RPMI8226 (cell line): ENCODE results near the gene CRTAC1.
A peak's percentile ranks its signal among the peaks of the same experiment; 100 is the strongest.
"Not testable (repeated sequence)": the region's sequence is repeated elsewhere in the genome, so short reads cannot be mapped to it uniquely, and the experiment has no call there.

Source experiments
- DNase-seq: peaks from one replicate; pipeline ENCODE4 v3.0.0-alpha.2; 2015

CRTAC1 gene

GRCh38 chr10:97866524-97867219 lies 163.7 kb downstream of the CRTAC1 start:
- no peak for DNase-seq

DNA sequence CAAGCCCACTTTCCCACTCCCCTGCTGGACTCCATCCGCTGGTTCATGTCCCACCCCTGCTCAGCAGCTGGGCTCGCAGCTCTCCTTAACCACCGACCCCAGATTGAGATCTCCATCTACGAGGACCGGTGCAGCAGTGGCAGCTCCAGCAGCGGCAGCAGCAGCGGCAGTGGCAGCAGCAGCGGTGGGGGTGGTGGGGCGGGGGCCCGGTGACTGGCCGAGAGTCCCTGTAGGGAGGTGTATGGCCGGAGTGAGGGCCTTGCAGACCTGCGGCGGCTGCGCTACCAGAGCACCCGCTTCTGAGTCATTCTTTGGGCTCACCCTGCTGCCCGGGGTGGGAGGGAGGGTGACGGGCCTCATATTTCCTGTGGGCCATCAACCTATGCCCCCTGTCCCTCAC lies 164.9 kb downstream of the CRTAC1 start:
- no peak for DNase-seq

DNA sequence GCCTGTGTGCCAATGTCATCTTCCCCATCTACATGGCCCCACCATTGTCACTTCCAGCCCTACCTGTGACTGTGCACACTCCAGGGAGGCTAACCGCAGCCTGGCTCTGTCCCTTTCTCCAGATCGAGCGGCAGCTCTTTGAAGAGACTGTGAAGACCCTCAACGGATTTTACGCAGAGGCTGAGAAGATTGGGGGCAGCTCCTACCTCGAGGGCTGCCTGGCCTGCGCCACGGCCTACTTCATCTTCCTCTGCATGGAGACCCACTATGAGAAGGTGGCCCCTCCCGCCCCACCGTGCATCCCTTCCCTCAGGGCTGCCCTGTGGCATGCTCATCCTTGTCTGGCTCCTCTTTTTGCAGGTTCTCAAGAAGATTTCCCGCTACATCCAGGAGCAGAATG lies 166.6 kb downstream of the CRTAC1 start:
- no peak for DNase-seq

- DNase-seq = no peak
These were observed 168.5 kb downstream of the CRTAC1 start for GRCh38 chr10:97861924-97862323.

GRCh38 chr10:97861097-97861750 lies 169.2 kb downstream of the CRTAC1 start:
- no peak for DNase-seq

- no peak for DNase-seq
These were observed 172.4 kb downstream of the CRTAC1 start for GRCh38 chr10:97858001-97858439.

DNA sequence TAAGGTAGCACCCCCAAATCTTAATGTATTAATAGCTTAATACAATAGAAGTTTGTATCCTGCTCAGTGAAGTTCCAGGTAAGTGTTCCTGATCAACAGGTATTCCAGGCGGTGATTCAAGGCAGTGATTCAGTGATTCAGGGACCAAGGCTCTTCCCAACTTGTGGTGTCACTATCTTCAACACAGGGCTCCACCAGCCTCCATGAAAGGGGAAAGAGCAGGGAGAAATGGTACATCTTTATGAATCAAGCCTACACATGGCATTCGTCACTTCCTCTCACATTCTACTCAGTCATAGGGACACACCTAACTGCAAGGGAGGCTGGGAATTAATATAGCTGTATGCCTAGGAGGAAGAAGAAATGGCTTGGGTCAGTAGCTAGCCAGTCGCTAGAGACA lies 175.7 kb downstream of the CRTAC1 start:
- DNase-seq = no peak

GRCh38 chr10:97852840-97853405 lies 177.5 kb downstream of the CRTAC1 start:
- no peak for DNase-seq

DNA sequence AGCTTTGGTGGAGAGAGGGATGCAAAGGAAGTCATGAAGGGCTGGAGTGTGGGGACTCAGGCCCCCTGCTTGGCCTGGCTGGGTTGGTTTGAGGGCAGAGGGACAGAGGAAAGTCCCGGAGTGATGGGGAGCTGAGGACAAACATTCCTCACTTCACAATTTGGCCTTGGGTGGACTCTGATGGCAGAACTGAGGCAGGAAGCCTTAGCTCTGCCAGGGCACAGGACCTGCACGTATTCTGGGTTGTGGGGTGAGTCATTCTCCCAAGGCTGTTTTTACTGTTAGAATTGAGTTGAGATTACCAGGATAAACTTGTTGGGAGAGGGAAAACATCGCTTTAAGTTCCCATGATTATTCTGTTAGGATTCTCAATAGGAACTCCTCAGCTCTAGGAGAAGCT lies 178.1 kb downstream of the CRTAC1 start:
- DNase-seq = no peak

DNA sequence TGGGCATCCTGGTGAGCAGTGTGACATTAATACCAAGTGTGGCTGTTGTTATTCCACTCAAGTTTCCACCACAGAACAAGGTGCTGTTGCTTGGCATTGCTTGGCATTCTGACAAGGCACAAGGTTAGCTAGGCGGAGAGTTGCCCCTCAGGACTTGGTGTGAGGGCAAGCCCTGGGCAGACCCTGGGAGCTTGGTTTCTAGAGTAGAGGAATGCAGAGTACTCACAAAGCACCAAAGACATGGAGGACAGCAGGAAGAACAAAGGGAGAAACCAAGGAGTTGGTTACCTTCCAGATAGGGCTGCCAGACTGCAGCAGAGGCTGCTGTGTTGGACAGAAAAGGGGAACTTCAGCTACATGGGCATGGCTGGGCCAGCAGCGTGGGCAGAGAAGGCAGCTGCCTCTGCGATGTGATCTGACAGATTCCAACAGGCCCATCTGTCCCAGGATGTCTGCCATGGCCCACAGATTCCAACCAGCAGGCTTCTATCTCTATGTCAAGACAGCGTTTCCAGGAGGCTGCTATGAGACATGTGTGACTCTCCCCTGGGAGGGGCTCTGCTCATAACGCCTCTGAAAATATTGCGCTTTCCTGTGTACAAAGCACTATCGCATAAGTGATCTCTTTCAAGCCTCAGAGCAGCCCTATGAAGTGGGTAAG lies 178.9 kb downstream of the CRTAC1 start:
- peak; percentile 18 for DNase-seq

GRCh38 chr10:97850446-97850845 lies 180.0 kb downstream of the CRTAC1 start:
- no peak for DNase-seq

- peak; percentile 33 for DNase-seq
These were observed 180.6 kb downstream of the CRTAC1 start, which contains the start of gene GOLGA7B for GRCh38 chr10:97849687-97850402. Gene GOLGA7B (plus strand): TSS chr10:97849843. CDS start chr10:97850304, 461 bp downstream.

- peak; percentile 48 for DNase-seq
These were observed 181.2 kb downstream of the CRTAC1 start for GRCh38 chr10:97849103-97849686.

- DNase-seq = no peak
These were observed 185.7 kb downstream of the CRTAC1 start for GRCh38 chr10:97844678-97845077.

GRCh38 chr10:97843972-97844371 lies 186.4 kb downstream of the CRTAC1 start:
- not testable (repeated sequence) for DNase-seq

GRCh38 chr10:97843281-97843671 lies 187.1 kb downstream of the CRTAC1 start:
- peak; percentile 42 for DNase-seq

GRCh38 chr10:97842656-97843280 lies 187.7 kb downstream of the CRTAC1 start:
- DNase-seq = no peak

GRCh38 chr10:97842114-97842513 lies 188.3 kb downstream of the CRTAC1 start:
- not testable (repeated sequence) for DNase-seq

DNA sequence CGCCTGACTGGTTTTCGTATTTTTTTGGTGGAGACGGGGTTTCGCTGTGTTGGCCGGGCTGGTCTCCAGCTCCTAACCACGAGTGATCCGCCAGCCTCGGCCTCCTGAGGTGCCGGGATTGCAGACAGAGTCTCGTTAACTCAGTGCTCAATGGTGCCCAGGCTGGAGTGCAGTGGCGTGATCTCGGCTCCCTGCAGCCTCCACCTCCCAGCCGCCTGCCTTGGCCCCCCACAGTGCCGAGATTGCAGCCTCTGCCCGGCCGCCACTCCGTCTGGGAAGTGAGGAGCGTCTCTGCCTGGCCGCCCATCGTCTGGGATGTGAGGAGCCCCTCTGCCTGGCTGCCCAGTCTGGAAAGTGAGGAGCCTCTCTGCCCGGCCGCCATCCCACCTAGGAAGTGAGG lies 189.3 kb downstream of the CRTAC1 start:
- not testable (repeated sequence) for DNase-seq

DNA sequence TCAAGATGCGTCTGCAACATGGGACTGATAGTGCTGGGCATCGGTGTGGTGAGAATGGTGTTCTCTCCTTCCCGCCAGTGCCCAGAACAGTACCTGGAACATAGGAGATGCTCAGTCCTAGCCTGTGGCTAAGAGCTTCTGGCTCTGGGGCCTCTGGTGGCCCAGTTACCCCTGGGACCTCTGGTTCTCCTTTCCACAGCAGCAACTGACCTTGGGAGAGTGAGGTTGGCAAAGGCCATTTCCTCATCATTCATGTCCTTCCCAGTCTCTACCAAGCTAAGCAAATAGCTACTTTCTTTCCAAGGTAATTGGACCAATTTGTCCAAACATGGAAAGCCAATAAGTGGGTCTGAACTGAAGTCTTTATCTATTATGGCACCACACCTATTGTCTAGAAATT lies 192.3 kb downstream of the CRTAC1 start:
- no peak for DNase-seq

DNA sequence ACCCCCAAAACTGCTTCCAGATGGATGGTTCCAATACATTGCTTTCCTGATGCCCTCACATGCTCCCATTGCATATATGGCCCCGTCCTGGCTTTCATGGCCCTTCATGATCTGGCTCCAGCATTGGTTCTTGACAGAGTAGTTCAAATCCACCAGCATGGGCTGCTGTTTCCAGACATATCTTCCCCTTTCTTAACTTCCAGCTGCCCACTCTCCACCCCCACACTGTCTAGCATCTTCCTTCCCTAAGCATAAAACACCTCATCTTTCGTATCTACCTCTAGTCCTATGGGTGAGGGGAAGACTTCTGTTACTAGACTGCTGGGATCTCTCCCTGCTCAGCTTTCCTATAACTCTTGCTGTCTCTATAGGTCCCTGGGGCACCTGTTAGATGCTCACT lies 194.0 kb downstream of the CRTAC1 start:
- no peak for DNase-seq

DNA sequence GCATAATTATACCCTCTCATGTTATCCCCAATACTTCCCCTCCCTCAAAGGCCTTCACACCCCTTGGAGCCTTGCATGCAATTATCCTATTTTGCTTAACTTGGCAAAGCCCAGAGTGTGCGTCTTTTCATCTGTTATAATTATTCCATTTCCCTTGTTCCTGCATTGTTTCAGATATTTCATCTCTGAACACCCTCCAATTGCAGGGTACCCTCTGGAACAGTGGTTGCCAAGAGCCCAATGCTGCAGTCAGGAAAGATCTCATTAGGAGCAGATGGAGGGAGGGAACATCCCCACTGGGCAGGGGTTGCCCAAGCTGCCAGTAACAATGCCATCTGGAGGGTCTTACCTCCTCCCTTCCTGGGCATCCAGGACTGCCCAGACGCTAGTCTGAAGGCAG lies 199.2 kb downstream of the CRTAC1 start:
- no peak for DNase-seq
